HUES48 (cell line): ENCODE results near the gene EVL.
"Not testable (repeated sequence)": the region's sequence is repeated elsewhere in the genome, so short reads cannot be mapped to it uniquely, and the experiment has no call there.

Experiments used
- H3K27ac ChIP-seq: one replicate; pipeline ENCODE4 v1.7.0; 2013; ENCODE audit warnings: low read depth, low read length, inconsistent platforms
- H3K27me3 ChIP-seq: 2 replicates; pipeline ENCODE4 v1.6.1; 2013; ENCODE audit warnings: mild to moderate bottlenecking, low read length; ENCODE audit not compliant: control insufficient read depth, insufficient read depth
- H3K36me3 ChIP-seq: 2 replicates; pipeline ENCODE4 v1.6.1; 2013; ENCODE audit warnings: low read length; ENCODE audit not compliant: control insufficient read depth, insufficient read depth
- H3K4me1 ChIP-seq: 2 replicates; pipeline ENCODE4 v1.6.1; 2013; ENCODE audit warnings: mild to moderate bottlenecking, low read length; ENCODE audit not compliant: control insufficient read depth, insufficient read depth
- H3K4me3 ChIP-seq: 2 replicates; pipeline ENCODE4 v1.5.1; 2013; ENCODE audit warnings: mild to moderate bottlenecking, low read depth, low read length
- H3K9ac ChIP-seq: 2 replicates; pipeline ENCODE4 v1.6.1; 2013; ENCODE audit warnings: mild to moderate bottlenecking, low read depth, low read length, moderate library complexity
- H3K9me3 ChIP-seq: 2 replicates; pipeline ENCODE4 v1.6.1; 2013; ENCODE audit warnings: low read length; ENCODE audit not compliant: control insufficient read depth, insufficient read depth

EVL gene

GRCh38 chr14:100149851-100150611 is 84.8 kb downstream of the EVL start:
- no peak overlapping the region for H3K27ac ChIP-seq
- no peaks in the 10 kb centered on the region for H3K27me3 ChIP-seq
- no peak overlapping the region for H3K9ac ChIP-seq
- H3K9me3 ChIP-seq: no peaks in the 10 kb centered on the region
- H3K4me3 ChIP-seq: no peak overlapping the region
- H3K36me3 ChIP-seq: no peaks in the 10 kb centered on the region
- H3K4me1 ChIP-seq: no peaks in the 10 kb centered on the region

GRCh38 chr14:100150932-100151587 is 85.8 kb downstream of the EVL start:
- no peak overlapping the region for H3K9ac ChIP-seq
- H3K4me3 ChIP-seq: no peak overlapping the region
- H3K27ac ChIP-seq: no peak overlapping the region
- H3K4me1 ChIP-seq: peaks cover 4% of the 10 kb centered on the region; the same call in 1 of the 2 replicates
- no peaks in the 10 kb centered on the region for H3K9me3 ChIP-seq
- H3K27me3 ChIP-seq: no peaks in the 10 kb centered on the region
- no peaks in the 10 kb centered on the region for H3K36me3 ChIP-seq

DNA sequence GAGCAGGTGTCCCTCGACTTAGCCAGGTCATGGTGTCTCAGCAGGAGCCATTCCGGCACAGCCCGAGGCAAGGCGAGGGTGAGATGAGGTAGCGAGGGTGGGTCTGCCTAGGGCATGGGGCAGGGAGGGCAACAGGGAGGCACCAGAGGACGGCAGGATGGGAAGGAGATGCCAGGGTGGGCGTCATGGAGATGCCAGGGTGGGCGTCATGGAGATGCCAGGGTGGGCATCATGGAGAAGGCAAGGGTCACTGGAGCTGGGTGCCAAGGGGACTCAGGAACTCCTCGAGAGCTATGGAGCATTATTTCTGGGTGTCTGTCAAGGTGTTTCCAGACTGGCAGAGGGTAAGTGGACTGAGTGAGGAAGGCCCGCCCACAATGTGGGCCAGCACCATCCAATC is 86.9 kb downstream of the EVL start:
- H3K36me3 ChIP-seq: no peaks in the 10 kb centered on the region
- H3K4me3 ChIP-seq: no peak overlapping the region
- H3K9me3 ChIP-seq: no peaks in the 10 kb centered on the region
- peaks cover 10% of the 10 kb centered on the region for H3K27me3 ChIP-seq
- no peak overlapping the region for H3K9ac ChIP-seq
- no peak overlapping the region for H3K27ac ChIP-seq
- H3K4me1 ChIP-seq: peaks cover 4% of the 10 kb centered on the region; the same call in 1 of the 2 replicates

DNA sequence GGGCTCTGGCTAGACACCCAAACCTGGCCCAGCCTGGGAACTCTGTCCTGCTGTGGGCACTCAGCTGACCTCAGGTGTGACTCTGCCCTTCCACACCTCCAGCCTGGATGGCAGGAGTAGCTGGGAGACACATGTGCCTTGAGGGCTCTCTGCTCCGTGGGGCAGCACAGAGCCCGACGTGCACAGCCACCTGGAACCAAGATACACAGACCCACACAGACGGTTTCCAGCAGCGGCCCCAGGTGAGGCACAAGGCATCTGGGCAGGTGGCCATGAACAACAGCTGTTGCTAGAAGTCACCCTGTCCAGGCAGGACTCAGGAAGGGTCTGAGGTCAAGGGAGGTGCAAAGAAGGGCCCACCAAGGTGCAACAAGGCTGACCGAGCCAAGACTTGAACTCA is 88.3 kb downstream of the EVL start:
- Histone ChIP-seq H3K4me1 (peaks cover 4% of the 10 kb centered on the region; the same call in 1 of the 2 replicates), H3K9me3 (no peaks in the 10 kb centered on the region), H3K27me3 (peaks cover 24% of the 10 kb centered on the region), H3K9ac (no peak overlapping the region), H3K36me3 (no peaks in the 10 kb centered on the region), H3K27ac (no peak overlapping the region), H3K4me3 (no peak overlapping the region)

GRCh38 chr14:100155049-100155621 is 89.9 kb downstream of the EVL start:
- H3K4me1 ChIP-seq: peaks cover 4% of the 10 kb centered on the region; the same call in 1 of the 2 replicates
- H3K9me3 ChIP-seq: no peaks in the 10 kb centered on the region
- no peak overlapping the region for H3K9ac ChIP-seq
- H3K27ac ChIP-seq: no peak overlapping the region
- H3K27me3 ChIP-seq: peaks cover 38% of the 10 kb centered on the region
- H3K4me3 ChIP-seq: no peak overlapping the region
- H3K36me3 ChIP-seq: no peaks in the 10 kb centered on the region

DNA sequence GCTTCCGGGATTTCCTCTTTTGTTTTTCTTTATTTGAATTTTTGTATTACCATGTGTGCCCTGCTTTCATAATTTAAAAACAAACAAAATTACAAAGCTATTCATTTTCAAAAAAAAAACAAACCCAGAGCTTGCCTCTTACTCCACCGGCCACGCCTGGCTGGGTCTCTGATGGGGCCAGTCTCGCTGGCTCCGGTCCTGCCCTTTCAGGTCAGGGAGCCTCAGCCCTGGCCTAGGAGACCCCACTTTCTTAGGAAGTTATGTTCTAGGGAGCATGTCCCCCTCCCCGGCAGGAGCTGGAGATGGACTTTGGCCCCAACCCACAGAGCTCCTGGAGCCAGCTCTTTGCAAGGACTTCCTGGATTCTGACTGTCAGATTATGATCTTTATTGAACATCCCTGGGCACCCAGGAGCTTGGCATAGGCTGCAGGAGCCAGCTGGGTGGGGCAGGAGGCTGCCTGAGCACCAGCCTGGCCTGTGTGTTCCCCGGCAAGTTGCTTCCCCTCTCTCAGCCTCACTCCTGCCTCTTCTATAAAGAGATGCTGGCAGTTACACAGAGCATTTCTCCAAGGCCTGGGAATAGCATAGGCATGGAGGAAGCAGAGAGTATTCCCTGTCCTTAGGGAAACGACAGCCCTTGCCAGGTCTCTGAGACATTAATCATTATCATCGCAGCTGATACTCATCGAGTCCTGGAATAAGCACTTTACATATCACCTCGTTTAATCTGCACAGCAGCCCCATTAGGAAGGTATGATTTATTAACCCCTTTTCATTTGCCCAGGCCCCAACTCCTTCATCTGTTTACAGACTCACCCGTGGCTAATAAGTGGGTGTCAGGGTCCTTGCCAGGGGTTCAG is 90.8 kb downstream of the EVL start:
- H3K9ac ChIP-seq: no peak overlapping the region
- no peaks in the 10 kb centered on the region for H3K9me3 ChIP-seq
- H3K27me3 ChIP-seq: peaks cover 47% of the 10 kb centered on the region
- no peak overlapping the region for H3K4me3 ChIP-seq
- peaks cover 4% of the 10 kb centered on the region; the same call in 1 of the 2 replicates for H3K4me1 ChIP-seq
- H3K27ac ChIP-seq: no peak overlapping the region
- no peaks in the 10 kb centered on the region for H3K36me3 ChIP-seq

GRCh38 chr14:100156776-100157175 is 91.6 kb downstream of the EVL start:
- Histone ChIP-seq H3K9ac (no peak overlapping the region), H3K27me3 (peaks cover 53% of the 10 kb centered on the region), H3K4me1 (peaks cover 4% of the 10 kb centered on the region; the same call in 1 of the 2 replicates), H3K27ac (no peak overlapping the region), H3K36me3 (no peaks in the 10 kb centered on the region), H3K9me3 (no peaks in the 10 kb centered on the region), H3K4me3 (no peak overlapping the region)

DNA sequence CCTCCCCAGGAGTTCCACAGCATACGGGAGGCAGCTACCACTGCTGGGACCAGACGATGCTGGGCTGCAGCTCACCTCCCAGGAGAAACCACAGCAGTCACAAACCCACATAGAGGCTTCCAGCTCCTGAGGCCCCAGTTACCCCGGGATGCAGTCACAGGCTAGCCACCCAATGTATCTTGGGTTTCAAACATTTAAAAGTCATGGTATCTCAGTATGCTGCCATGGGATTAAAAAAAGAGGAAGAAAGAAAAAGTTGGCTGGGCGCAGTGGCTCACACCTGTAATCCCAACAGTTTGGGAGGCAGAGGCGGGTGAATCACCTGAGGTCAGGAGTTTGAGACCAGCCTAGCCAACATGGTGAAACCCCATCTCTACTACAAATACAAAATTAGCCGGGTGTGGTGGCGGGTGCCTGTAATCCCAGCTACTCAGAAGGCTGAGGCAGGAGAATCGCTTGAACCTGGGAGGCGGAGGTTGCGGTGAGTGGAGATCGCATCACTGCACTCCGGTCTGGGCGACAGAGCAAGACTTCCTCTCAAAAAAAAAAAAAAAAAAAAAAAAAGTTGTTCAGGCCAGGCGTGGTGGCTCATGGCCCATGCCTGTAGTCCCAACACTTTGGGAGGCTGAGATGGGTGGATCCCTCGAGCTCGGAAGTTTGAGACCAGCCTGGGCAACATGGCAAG is 92.5 kb downstream of the EVL start:
- not testable (repeated sequence) for H3K9ac ChIP-seq, H3K9me3 ChIP-seq, H3K4me3 ChIP-seq, H3K4me1 ChIP-seq, H3K36me3 ChIP-seq, H3K27ac ChIP-seq
- H3K27me3 ChIP-seq: peaks cover 53% of the 10 kb centered on the region

DNA sequence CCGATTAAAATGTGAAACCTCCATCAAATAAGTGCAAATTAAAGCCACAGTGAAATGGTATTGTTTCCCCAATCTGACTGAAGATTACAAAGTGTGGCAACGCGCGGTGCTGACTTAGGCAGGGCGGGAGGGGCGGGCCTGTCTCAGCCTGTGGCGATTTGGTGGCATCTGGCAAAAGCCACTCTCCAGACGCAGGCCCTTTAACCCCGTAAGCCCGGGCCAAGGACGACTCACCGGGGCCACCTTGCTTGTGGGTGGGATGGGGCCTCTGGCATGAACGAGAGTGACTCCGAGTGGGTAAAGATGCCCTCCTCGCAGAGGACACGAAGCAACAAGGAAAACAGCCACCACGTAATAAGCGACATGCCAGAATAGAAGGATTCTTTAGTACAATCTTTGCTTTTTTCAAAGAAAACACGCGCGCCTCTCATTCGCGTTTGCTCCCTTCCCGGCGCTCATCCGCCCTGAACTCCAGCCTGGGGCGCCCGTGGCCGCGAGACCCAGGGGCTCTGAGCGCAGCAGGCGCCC is 93.4 kb downstream of the EVL start:
- H3K4me1 ChIP-seq: peaks cover 4% of the 10 kb centered on the region; the same call in 1 of the 2 replicates
- H3K27me3 ChIP-seq: peaks cover 53% of the 10 kb centered on the region
- H3K9ac ChIP-seq: no peak overlapping the region
- H3K9me3 ChIP-seq: no peaks in the 10 kb centered on the region
- H3K36me3 ChIP-seq: no peaks in the 10 kb centered on the region
- peak overlapping the region; percentile 61 for H3K4me3 ChIP-seq
- no peak overlapping the region for H3K27ac ChIP-seq
